ENCODE measurements around the gene WIPF1.

The WIPF1 gene

GRCh38 chr2:174617120-174617519, 19.5 kb upstream of the WIPF1 start:
- H3K9me3 ChIP-seq (ENCODE audit: insufficient read depth, low read depth, low read length), result no peaks in the 10 kb centered on the region
- no peak overlapping the region for H3K9ac ChIP-seq (ENCODE audit: low read depth, low read length)
- H3K36me3 ChIP-seq (ENCODE audit: insufficient read depth, low read depth, low read length), result no peaks in the 10 kb centered on the region
- H3K27me3 ChIP-seq (ENCODE audit: insufficient read depth, low read length), result no peaks in the 10 kb centered on the region
- no peak overlapping the region for H3K4me3 ChIP-seq (ENCODE audit: low read length)
- no peaks in the 10 kb centered on the region; the same call in 1 of the 2 replicates for H3K4me1 ChIP-seq (ENCODE audit: insufficient read depth, low read length)
- no peak overlapping the region for H3K27ac ChIP-seq (ENCODE audit: low read length)

GRCh38 chr2:174615871-174616436, 18.4 kb upstream of the WIPF1 start:
- H3K36me3 ChIP-seq (ENCODE audit: insufficient read depth, low read depth, low read length), result no peaks in the 10 kb centered on the region
- H3K27me3 ChIP-seq (ENCODE audit: insufficient read depth, low read length), result no peaks in the 10 kb centered on the region
- H3K9ac ChIP-seq (ENCODE audit: low read depth, low read length), result no peak overlapping the region
- H3K27ac ChIP-seq (ENCODE audit: low read length), result no peak overlapping the region
- H3K4me3 ChIP-seq (ENCODE audit: low read length), result no peak overlapping the region
- no peaks in the 10 kb centered on the region; the same call in 1 of the 2 replicates for H3K4me1 ChIP-seq (ENCODE audit: insufficient read depth, low read length)
- H3K9me3 ChIP-seq (ENCODE audit: insufficient read depth, low read depth, low read length), result no peaks in the 10 kb centered on the region

- Histone ChIP-seq H3K27ac (ENCODE audit: low read length) (no peak overlapping the region), H3K4me1 (ENCODE audit: insufficient read depth, low read length) (no peaks in the 10 kb centered on the region; the same call in 1 of the 2 replicates), H3K9me3 (ENCODE audit: insufficient read depth, low read depth, low read length) (no peaks in the 10 kb centered on the region), H3K27me3 (ENCODE audit: insufficient read depth, low read length) (no peaks in the 10 kb centered on the region), H3K36me3 (ENCODE audit: insufficient read depth, low read depth, low read length) (no peaks in the 10 kb centered on the region), H3K9ac (ENCODE audit: low read depth, low read length) (no peak overlapping the region), H3K4me3 (ENCODE audit: low read length) (no peak overlapping the region)
Measured at GRCh38 chr2:174614261-174614660, 16.7 kb upstream of the WIPF1 start.

- no peaks in the 10 kb centered on the region for H3K9me3 ChIP-seq (ENCODE audit: insufficient read depth, low read depth, low read length)
- no peaks in the 10 kb centered on the region; the same call in 1 of the 2 replicates for H3K4me1 ChIP-seq (ENCODE audit: insufficient read depth, low read length)
- H3K36me3 ChIP-seq (ENCODE audit: insufficient read depth, low read depth, low read length), result no peaks in the 10 kb centered on the region
- H3K9ac ChIP-seq (ENCODE audit: low read depth, low read length), result no peak overlapping the region
- no peaks in the 10 kb centered on the region for H3K27me3 ChIP-seq (ENCODE audit: insufficient read depth, low read length)
- H3K27ac ChIP-seq (ENCODE audit: low read length), result no peak overlapping the region
- H3K4me3 ChIP-seq (ENCODE audit: low read length), result no peak overlapping the region
Measured at GRCh38 chr2:174613531-174613930, 15.9 kb upstream of the WIPF1 start.

- H3K9ac ChIP-seq (ENCODE audit: low read depth, low read length), result no peak overlapping the region
- H3K27me3 ChIP-seq (ENCODE audit: insufficient read depth, low read length), result no peaks in the 10 kb centered on the region
- H3K27ac ChIP-seq (ENCODE audit: low read length), result no peak overlapping the region
- no peaks in the 10 kb centered on the region for H3K36me3 ChIP-seq (ENCODE audit: insufficient read depth, low read depth, low read length)
- no peaks in the 10 kb centered on the region for H3K9me3 ChIP-seq (ENCODE audit: insufficient read depth, low read depth, low read length)
- H3K4me3 ChIP-seq (ENCODE audit: low read length), result no peak overlapping the region
- H3K4me1 ChIP-seq (ENCODE audit: insufficient read depth, low read length), result no peaks in the 10 kb centered on the region; the same call in 1 of the 2 replicates
Measured at GRCh38 chr2:174612970-174613369, 15.4 kb upstream of the WIPF1 start.

GRCh38 chr2:174611854-174612253, 14.2 kb upstream of the WIPF1 start:
- Histone ChIP-seq H3K9ac (ENCODE audit: low read depth, low read length) (no peak overlapping the region), H3K9me3 (ENCODE audit: insufficient read depth, low read depth, low read length) (no peaks in the 10 kb centered on the region), H3K4me1 (ENCODE audit: insufficient read depth, low read length) (no peaks in the 10 kb centered on the region; the same call in 1 of the 2 replicates), H3K27me3 (ENCODE audit: insufficient read depth, low read length) (no peaks in the 10 kb centered on the region), H3K36me3 (ENCODE audit: insufficient read depth, low read depth, low read length) (no peaks in the 10 kb centered on the region), H3K4me3 (ENCODE audit: low read length) (no peak overlapping the region), H3K27ac (ENCODE audit: low read length) (no peak overlapping the region)

- Histone ChIP-seq H3K4me1 (ENCODE audit: insufficient read depth, low read length) (no peaks in the 10 kb centered on the region; the same call in 1 of the 2 replicates), H3K9me3 (ENCODE audit: insufficient read depth, low read depth, low read length) (no peaks in the 10 kb centered on the region), H3K27ac (ENCODE audit: low read length) (no peak overlapping the region), H3K9ac (ENCODE audit: low read depth, low read length) (no peak overlapping the region), H3K27me3 (ENCODE audit: insufficient read depth, low read length) (no peaks in the 10 kb centered on the region), H3K4me3 (ENCODE audit: low read length) (no peak overlapping the region), H3K36me3 (ENCODE audit: insufficient read depth, low read depth, low read length) (no peaks in the 10 kb centered on the region)
Measured at GRCh38 chr2:174611006-174611405, 13.4 kb upstream of the WIPF1 start.

- Histone ChIP-seq H3K9ac (ENCODE audit: low read depth, low read length) (no peak overlapping the region), H3K9me3 (ENCODE audit: insufficient read depth, low read depth, low read length) (no peaks in the 10 kb centered on the region), H3K4me1 (ENCODE audit: insufficient read depth, low read length) (no peaks in the 10 kb centered on the region; the same call in 1 of the 2 replicates), H3K4me3 (ENCODE audit: low read length) (no peak overlapping the region), H3K27ac (ENCODE audit: low read length) (no peak overlapping the region), H3K36me3 (ENCODE audit: insufficient read depth, low read depth, low read length) (no peaks in the 10 kb centered on the region), H3K27me3 (ENCODE audit: insufficient read depth, low read length) (no peaks in the 10 kb centered on the region)
Measured at GRCh38 chr2:174610243-174610995, 12.8 kb upstream of the WIPF1 start.

- H3K4me1 ChIP-seq (ENCODE audit: insufficient read depth, low read length), result no peaks in the 10 kb centered on the region; the same call in 1 of the 2 replicates
- H3K36me3 ChIP-seq (ENCODE audit: insufficient read depth, low read depth, low read length), result no peaks in the 10 kb centered on the region
- no peak overlapping the region for H3K27ac ChIP-seq (ENCODE audit: low read length)
- H3K9me3 ChIP-seq (ENCODE audit: insufficient read depth, low read depth, low read length), result no peaks in the 10 kb centered on the region
- no peaks in the 10 kb centered on the region for H3K27me3 ChIP-seq (ENCODE audit: insufficient read depth, low read length)
- H3K4me3 ChIP-seq (ENCODE audit: low read length), result no peak overlapping the region
- no peak overlapping the region for H3K9ac ChIP-seq (ENCODE audit: low read depth, low read length)
Measured at GRCh38 chr2:174609261-174609660, 11.7 kb upstream of the WIPF1 start.

- Histone ChIP-seq H3K4me3 (ENCODE audit: low read length) (no peak overlapping the region), H3K36me3 (ENCODE audit: insufficient read depth, low read depth, low read length) (no peaks in the 10 kb centered on the region), H3K9me3 (ENCODE audit: insufficient read depth, low read depth, low read length) (no peaks in the 10 kb centered on the region), H3K27me3 (ENCODE audit: insufficient read depth, low read length) (no peaks in the 10 kb centered on the region), H3K27ac (ENCODE audit: low read length) (no peak overlapping the region), H3K4me1 (ENCODE audit: insufficient read depth, low read length) (no peaks in the 10 kb centered on the region; the same call in 1 of the 2 replicates), H3K9ac (ENCODE audit: low read depth, low read length) (no peak overlapping the region)
Measured at GRCh38 chr2:174608866-174609214, 11.2 kb upstream of the WIPF1 start.

GRCh38 chr2:174607989-174608865, 10.6 kb upstream of the WIPF1 start:
- Histone ChIP-seq H3K4me3 (ENCODE audit: low read length) (no peak overlapping the region), H3K27me3 (ENCODE audit: insufficient read depth, low read length) (no peaks in the 10 kb centered on the region), H3K9me3 (ENCODE audit: insufficient read depth, low read depth, low read length) (no peaks in the 10 kb centered on the region), H3K4me1 (ENCODE audit: insufficient read depth, low read length) (no peaks in the 10 kb centered on the region; the same call in 1 of the 2 replicates), H3K27ac (ENCODE audit: low read length) (no peak overlapping the region), H3K9ac (ENCODE audit: low read depth, low read length) (no peak overlapping the region), H3K36me3 (ENCODE audit: insufficient read depth, low read depth, low read length) (no peaks in the 10 kb centered on the region)
